ENCODE measurements around the gene LCE1B.

LCE1B gene

GRCh38 chr1:152861374-152861773 lies 49.6 kb downstream of the LCE1B start:
- no peak for DNase-seq (ENCODE audit: low read depth)
